Dermis blood vessel endothelial cell (primary cell): ENCODE data around the gene HPS5. TPM values are rescaled to one million over a fixed set of nuclear protein-coding genes. Genes with fewer than 3 reads are reported as not detected.
"Not testable (repeated sequence)": the region's sequence is repeated elsewhere in the genome, so short reads cannot be mapped to it uniquely, and the experiment has no call there.

ENCODE experiments used
- DNase-seq: peaks from one replicate; pipeline ENCODE4 v3.0.0; 2010
- total RNA-seq: library from RNA; depleted of rRNA; stranded (reverse); fragments of >200 nt; gene quantifications from 2 replicates; pipeline ENCODE4 v1.2.3, GENCODE V29; 2014

HPS5 gene
- total RNA-seq, 1 donor from 2014 or later = 38.8 TPM

GRCh38 chr11:18270102-18270501, 51.8 kb downstream of the HPS5 start:
- DNase-seq = no peak

GRCh38 chr11:18269252-18269651, 52.7 kb downstream of the HPS5 start:
- not testable (repeated sequence) for DNase-seq

- not testable (repeated sequence) for DNase-seq
These were observed 54.4 kb downstream of the HPS5 start for GRCh38 chr11:18267335-18268133.

DNA sequence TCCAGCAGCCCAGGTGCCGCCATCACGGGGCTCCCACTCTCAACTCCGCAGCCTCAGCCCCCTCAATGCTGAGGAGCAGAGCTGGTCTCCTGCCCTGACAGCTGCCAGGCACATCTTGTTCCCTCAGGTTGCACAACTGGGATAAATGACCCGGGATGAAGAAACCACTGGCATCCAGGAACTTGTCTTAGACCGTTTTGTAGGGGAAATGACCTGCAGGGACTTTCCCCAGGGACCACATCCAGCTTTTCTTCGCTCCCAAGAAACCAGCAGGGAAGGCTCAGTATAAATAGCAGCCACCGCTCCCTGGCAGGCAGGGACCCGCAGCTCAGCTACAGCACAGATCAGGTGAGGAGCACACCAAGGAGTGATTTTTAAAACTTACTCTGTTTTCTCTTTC, 56.0 kb downstream of the HPS5 start, which contains the start of gene SAA1:
SAA1 (plus strand) TSS at position 316 of the 400 bp plus-strand sequence. CDS start 624 bp downstream, outside the sequence.
- no peak for DNase-seq

- DNase-seq = no peak
These were observed 57.0 kb downstream of the HPS5 start for GRCh38 chr11:18264677-18265555.

- DNase-seq = no peak
These were observed 57.9 kb downstream of the HPS5 start for GRCh38 chr11:18264035-18264434.

DNA sequence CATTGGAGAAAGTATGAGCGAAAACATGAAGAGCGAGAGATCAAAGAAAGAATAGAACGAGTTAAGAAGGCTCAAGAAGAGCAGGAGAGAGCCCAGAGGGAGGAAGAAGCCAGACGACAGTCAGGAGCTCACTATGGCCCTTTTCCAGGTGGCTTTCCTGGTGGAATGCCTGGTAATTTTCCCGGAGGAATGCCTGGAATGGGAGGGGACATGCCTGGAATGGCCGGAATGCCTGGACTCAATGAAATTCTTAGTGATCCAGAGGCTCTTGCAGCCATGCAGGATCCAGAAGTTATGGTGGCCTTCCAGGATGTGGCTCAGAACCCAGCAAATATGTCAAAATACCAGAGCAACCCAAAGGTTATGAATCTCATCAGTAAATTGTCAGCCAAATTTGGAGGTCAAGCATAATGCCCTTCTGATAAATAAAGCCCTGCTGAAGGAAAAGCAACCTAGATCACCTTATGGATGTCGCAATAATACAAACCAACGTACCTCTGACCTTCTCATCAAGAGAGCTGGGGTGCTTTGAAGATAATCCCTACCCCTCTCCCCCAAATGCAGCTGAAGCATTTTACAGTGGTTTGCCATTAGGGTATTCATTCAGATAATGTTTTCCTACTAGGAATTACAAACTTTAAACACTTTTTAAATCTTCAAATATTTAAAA, 59.1 kb downstream of the HPS5 start:
- DNase-seq = not testable (repeated sequence)

DNA sequence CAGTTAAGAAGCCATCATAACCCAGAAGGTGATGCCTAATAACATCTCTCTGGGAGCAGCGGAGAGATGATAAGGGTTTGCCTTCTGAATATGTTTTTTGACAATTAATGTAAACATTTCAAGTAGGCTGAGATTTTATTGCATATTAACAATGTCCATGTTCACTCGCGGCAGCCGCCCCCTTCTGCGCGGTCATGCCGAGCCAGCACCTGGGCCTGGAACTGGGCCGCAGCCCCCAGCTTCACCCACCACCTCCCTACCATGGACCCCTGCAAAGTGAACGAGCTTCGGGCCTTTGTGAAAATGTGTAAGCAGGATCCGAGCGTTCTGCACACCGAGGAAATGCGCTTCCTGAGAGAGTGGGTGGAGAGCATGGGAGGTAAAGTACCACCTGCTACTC, 60.2 kb downstream of the HPS5 start:
- DNase-seq = no peak

DNA sequence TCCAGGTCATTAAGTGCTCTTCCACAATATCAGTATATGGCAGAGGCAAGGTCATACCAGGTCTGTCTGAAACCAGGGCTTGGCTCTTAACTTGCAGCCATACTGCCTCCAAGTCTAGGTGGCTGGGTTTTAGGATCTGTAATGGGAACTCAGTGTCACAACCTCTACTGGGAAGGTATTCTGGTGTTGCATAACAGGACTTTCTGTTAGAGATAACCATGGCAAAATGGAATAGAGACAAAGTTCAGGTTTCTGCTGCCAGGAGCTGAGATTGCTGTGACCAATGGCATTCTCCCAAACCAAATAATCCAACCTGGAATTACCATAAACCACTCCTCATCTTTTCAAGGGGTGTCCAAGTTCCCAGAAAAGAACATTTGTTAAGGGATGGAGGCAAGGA, 62.7 kb downstream of the HPS5 start:
- DNase-seq = no peak

DNA sequence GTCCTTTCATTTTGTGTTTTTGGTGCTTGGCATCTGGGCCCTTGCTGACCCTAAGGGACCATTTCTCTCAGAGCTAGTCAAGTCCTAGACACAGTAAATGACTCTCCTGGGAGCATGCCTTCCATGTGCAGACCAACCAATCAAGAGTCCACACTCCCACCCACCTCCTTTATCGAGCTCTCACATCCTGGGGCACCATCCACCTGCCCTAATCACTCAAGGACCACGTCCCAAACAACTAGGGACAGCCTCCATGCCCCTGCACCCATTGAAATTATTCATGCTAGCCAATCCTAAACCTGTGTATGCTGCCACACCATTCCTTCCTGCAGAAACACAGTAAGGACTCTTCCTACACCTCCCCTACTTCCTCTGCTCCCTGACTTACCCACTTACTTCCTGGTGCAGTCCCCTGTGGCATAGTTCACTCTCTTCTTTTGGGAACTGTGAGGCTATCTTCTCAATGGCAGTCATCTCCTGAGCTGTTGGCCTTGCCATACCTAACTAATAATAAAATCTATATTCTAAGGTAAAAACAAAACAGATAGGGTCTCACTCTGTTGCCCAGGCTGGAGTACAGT, 67.1 kb downstream of the HPS5 start:
- no peak for DNase-seq

GRCh38 chr11:18253778-18254338, 68.1 kb downstream of the HPS5 start:
- no peak for DNase-seq

GRCh38 chr11:18253233-18253632, 68.7 kb downstream of the HPS5 start:
- DNase-seq = no peak

DNA sequence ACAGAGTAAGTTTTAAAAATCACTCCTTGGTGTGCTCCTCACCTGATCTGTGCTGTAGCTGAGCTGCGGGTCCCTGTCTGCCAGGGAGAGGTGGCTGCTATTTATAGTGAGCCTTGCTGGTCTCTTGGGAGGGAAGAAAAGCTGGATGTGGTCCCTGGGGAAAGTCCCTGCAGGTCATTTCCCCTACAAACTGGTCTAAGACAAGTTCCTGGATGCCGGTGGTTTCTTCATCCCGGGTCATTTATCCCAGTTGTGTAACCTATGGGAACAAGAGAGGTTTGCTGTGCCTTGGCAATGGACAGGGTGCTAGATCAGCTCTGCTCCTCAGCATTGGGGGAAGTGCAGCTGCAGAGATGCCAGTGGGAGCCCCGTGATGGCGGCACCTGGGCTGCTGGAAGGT, 73.4 kb downstream of the HPS5 start, which contains the start of gene SAA2:
SAA2 (minus strand) TSS at position 108 of the 400 bp plus-strand sequence. CDS start 657 bp downstream, outside the sequence.
- DNase-seq = no peak

GRCh38 chr11:18247191-18247581, 74.8 kb downstream of the HPS5 start:
- not testable (repeated sequence) for DNase-seq

DNA sequence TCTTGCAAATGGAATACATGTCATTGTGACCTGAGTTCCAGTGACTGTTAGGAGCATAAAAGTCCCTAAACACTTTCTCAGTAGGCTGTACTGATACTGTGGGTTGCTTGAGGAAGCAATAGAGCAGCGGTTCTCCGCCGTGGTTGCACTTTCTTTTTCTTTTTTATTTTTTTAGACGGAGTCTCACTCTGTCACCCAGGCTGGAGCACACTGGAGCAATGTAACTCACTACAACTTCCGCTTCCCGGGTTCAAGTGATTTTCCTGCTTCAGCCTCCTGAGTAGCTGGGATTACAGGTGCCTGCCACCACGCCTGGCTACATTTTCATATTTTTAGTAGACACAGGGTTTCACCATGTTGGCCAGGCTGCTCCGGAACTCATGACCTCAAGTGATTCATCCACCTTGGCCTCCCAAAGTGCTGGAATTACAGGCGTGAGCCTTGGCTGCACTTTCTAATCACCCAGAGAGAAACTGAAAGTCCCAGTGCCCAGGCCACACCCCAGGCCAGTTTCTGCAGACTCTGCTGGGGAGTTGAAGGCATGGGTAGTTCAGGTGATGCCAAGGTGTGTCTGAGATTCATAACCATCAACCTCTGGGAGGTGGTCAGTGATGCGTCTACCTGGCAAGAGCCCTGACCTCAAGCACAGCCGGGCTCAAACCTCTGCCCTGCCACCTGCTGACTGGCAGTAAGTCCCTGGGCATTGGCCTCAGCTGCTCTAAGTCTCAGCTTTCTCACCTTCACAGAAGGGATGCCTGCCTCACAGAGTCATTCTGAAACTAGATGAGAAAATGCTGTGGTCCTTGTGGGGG, 75.4 kb downstream of the HPS5 start:
- not testable (repeated sequence) for DNase-seq

- no peak for DNase-seq
These were observed 76.5 kb downstream of the HPS5 start for GRCh38 chr11:18245396-18245795.

DNA sequence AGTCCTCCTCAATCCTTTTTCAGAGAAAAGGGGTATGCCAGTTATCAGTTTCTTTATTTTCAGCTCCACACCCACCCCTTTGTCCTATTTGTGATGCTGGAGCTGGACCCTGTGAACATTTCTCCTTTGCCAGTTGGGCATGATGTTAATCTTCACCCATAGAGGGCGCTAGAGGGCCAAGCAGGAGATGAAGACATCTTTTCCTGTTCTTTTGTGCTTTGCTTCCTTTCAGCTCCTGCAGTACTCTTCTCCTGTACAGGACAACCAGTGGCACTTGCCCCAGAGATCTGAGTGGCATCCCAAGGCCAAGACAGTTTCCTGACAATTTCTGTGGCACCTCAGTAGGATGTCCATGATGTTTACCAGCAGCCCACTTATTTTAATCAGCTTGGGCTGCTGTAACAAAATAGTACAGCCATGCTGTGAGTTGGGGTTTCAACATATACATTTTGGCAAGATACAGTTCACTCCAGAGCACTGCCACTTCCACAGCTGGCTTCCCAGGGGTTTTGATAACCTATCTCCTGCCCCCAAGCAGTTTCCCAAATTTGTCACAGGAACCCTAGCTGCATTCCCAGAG, 78.1 kb downstream of the HPS5 start:
- DNase-seq = peak; percentile 85

DNA sequence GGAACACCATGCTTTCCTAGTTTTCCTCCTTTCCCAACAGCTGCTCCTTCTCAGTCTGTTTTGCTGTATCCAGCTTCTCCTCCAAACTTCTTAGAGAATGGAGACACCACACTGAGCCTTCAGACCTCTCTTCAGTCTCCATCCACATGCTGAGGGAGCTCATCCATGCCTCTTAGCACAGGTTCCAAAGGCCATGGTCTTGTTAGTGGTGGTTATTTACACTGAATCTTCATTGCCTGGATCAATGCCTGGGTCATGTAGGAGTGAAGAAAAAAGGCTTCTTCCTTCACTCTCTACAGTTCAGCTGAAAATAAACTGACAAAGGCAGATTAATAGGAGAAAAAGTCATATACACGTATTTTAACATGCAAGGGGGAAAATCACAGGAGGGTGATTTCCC, 82.3 kb downstream of the HPS5 start:
- no peak for DNase-seq

DNA sequence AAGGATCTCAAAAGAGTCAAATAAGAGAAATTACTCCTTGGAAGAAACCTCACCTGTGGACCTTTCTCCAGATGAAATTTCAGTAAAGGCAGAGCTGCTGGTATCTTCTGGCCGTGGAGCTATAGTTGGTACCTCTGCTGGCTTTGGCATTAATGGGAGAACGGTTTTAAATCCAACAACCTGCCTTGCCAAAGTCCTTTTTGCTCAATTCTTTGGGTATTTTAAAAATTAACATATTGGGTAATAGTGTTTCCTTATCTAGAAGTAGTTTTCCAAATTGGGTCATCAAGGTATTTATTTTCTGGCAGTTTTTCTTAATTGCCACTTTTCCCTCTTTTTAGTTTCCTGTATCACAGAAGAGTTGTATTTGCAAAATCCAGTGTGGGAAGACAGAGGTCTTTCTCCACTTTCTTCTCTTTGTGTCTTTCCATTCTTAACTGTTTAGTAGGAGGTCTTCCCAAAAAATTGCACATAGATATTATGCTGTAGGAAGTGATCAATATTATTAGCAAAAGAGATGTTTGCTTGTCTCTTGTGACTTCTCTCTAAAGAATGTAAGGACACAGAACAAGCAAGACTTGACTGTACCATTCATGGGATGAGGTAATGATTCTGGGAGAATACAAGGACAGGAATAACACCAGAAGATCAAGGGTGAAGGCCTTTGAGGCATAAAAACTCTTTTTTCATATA, 85.1 kb downstream of the HPS5 start, which contains the start of gene SAA4:
SAA4 (minus strand) TSS at position 139 of the 693 bp plus-strand sequence. CDS start 876 bp downstream, outside the sequence.
- no peak for DNase-seq
